ENCODE data around the gene ATAD3C.
"Not testable (repeated sequence)": the region's sequence is repeated elsewhere in the genome, so short reads cannot be mapped to it uniquely, and the experiment has no call there.

Gene ATAD3C

DNA sequence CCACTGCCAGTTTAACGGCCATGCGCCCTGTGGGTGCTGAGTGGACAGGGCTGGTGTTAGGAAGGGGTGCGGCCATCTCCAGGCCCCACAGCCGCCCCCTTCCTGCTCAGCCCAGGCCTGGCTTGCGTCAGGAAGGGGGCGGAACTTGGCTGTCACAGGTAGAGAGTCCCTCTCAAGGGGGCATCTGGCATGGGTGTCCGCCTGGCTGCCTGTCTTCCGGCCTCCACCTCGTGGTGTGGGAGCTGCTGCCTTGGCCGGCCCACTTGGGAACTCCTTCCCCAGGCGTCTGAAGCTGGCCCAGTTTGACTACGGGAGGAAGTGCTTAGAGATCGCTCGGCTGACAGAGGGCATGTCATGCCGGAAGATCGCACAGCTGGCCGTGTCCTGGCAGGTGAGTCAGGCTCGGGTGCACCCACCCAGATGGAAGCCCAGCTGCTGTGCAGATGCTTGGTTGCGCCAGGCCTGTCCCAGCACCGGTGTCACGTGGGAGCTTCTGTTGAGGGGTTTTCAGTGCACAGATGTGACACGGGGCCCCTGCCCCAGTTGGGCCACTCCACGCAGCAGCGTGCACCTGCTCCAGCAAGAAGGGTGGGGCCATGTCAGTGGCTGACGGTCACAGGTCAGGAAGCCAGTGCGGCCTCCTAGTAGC, 13.0 kb downstream of the ATAD3C start:
- in situ Hi-C loops (cut with MboI; ENCODE audit: low pct_unique_long_range_greater_than_20kb, low sequenced_read_pairs): no loop called here
- DNase-seq: no peak

DNA sequence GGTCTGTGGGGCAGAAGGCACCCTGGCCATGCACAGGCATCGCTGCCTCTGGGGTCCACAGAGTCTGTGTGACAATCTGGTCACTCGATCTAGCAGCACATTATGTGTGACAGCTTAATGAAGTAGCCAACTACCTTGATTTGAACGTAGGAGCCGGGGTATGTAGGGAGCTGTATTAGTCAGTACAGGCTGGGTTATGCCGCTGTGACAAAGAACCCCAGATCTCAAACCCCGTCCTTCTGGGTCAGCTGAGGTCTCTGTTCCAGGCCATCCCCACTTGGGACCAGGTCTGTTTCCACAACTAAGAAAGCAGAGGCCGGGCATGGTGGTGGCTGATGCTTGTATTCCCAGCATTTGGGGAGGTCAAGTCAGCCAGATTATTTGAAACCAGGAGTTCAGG, 13.8 kb downstream of the ATAD3C start:
- no peak for DNase-seq
- in situ Hi-C loops (cut with MboI; ENCODE audit: low pct_unique_long_range_greater_than_20kb, low sequenced_read_pairs): no loop called here

DNA sequence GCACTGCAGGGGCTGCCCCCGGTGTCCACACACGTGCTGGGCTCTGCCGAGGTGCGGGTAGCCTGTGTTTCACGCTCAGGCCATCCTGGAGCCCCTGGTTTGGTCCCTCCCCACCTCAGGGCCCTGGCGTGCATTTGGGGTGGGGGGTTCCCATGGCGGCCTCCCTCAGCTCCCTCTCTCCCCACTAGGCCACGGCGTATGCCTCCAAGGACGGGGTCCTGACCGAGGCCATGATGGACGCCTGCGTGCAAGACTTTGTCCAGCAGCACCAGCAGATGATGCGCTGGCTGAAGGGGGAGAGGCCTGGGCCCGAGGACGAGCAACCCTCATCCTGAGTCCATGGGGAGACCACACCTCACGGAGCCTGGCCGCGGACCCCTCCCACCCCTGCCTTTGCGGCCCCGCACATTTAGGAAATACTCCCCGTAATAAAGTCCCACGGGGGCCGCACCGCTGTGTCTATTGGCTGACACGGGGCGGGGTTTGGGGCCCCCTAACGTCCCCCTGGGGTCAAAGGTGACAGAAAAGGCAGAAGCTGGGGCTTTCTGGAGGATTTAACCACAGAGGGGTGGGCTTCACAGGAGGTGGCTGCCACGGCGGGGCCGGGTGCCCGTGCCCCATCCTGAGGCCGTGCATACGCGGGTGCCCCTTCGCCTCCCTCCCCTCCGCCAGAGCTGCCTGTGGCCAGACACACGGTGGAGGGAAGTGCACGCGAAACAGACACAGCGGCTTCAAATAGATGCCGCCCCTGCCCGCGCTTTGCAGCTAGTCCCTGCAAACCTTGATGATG, 18.9 kb downstream of the ATAD3C start:
- DNase-seq; in situ Hi-C loops (cut with MboI; ENCODE audit: low pct_unique_long_range_greater_than_20kb, low sequenced_read_pairs): not testable (repeated sequence)

DNA sequence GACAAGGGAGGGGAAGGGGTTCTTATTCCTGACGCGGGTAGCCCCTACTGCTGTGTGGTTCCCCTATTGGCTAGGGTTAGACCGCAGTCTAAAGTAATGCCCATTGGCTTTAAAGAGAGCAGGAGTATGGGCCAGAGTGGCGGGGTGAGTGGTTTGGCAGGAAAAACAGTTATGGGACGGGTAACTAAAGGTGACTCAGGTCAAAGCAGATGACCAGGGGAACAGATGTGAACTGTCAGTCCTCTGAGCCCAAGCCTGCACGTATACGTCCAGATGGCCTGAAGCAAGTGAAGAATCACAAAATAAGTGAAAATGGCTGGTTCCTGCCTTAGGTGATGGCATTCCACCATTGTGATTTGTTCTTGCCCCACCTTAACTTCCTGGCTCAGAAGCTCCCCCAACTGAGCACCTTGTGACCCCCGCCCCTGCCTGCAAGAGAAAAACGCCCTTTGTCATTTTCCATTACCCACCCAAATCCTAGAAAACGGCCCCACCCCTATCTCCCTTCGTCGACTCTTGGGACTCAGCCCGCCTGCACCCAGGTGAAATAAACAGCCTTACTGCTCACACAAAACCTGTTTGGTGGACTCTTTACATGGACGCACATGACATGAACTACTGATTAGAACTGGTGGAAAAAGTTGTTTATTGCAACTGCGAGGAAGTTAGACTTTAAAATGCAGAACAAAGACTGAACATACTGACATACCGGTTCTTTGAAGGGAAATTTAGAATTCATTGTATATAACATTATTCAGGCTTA, 21.3 kb downstream of the ATAD3C start:
- in situ Hi-C loops (cut with MboI; ENCODE audit: low pct_unique_long_range_greater_than_20kb, low sequenced_read_pairs): no loop called here
- DNase-seq: no peak

DNA sequence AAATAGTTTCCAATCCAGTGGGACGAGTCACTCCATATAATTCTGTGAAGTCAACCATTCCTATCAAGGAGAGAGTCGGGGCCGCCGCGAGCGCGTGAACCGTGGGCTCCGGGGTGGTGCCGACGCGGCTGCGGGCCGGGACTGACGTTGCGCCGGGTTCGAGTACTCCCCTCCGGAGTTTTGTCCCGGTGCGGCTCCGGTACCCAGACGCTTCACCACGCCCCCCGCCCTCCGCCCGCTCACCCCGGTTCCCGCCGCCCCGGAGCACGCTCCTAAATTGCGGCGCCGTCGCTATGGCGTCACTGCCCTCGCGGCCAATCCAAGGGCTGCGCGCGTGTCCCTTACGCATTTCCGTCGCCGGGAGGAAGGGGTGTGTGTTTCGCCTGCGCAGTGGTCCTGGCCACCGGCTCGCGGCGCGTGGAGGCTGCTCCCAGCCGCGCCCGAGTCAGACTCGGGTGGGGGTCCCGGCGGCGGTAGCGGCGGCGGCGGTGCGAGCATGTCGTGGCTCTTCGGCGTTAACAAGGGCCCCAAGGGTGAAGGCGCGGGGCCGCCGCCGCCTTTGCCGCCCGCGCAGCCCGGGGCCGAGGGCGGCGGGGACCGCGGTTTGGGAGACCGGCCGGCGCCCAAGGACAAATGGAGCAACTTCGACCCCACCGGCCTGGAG, 22.0 kb downstream of the ATAD3C start, which contains the start of gene ATAD3B:
TSS of gene ATAD3B (plus strand) at position 377 of the 664 bp plus-strand sequence. CDS start at position 497, 120 bp downstream.
- DNase-seq: peak; percentile 86
- in situ Hi-C loops (cut with MboI; ENCODE audit: low pct_unique_long_range_greater_than_20kb, low sequenced_read_pairs): no loop called here

GRCh38 chr1:1472053-1472876, 22.8 kb downstream of the ATAD3C start:
- peak; percentile 18 for DNase-seq
- in situ Hi-C loops (cut with MboI; ENCODE audit: low pct_unique_long_range_greater_than_20kb, low sequenced_read_pairs): not testable (repeated sequence)

- in situ Hi-C loops (cut with MboI; ENCODE audit: low pct_unique_long_range_greater_than_20kb, low sequenced_read_pairs); DNase-seq: not testable (repeated sequence)
Observed at GRCh38 chr1:1476011-1476410, 26.5 kb downstream of the ATAD3C start.

- in situ Hi-C loops (cut with MboI; ENCODE audit: low pct_unique_long_range_greater_than_20kb, low sequenced_read_pairs): no loop called here
Observed at GRCh38 chr1:1477206-1477605, 27.7 kb downstream of the ATAD3C start.

DNA sequence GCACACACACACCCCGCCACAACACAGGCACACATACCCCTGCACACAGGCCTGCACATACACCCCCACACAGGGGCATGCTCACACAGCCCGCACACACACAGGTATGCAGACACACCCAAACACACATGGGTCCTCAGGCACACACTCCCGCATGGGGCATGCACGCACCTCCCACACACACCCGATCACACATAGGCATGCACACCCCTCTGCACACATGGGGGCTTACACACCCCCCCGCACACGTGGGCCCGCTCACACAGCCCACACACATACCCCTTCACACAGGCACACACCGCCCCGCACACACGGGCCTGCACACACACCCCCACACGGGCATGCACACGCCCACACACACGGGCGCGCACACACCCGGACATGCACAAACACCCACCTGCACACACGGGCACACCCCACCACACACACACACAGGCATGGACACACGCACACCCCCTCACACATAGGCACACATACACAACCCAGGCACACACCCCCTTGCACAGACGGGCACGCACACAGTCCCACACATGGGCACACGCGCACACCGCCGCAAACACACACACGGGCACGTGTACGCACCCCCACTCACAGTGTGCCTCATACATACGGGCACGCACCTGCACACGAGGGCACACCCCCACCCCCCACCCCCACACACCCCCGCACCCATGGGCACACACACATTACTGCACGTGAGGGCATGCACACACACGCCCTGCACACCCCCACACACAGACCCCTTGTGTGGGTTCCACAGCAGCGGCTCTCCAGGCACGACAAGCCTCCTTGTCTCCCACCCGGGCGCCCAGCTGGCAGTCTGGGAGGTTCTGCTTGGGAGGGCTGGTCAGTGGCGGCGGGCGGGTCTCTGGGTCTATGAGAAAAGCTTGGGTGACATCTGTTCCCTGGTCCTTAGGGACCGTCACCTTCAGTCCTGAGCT, 30.3 kb downstream of the ATAD3C start:
- in situ Hi-C loops (cut with MboI; ENCODE audit: low pct_unique_long_range_greater_than_20kb, low sequenced_read_pairs): no loop called here

More at GRCh38 chr1:1477206-1477605, 27.7 kb downstream of the ATAD3C start:
- DNase-seq: no peak

DNA sequence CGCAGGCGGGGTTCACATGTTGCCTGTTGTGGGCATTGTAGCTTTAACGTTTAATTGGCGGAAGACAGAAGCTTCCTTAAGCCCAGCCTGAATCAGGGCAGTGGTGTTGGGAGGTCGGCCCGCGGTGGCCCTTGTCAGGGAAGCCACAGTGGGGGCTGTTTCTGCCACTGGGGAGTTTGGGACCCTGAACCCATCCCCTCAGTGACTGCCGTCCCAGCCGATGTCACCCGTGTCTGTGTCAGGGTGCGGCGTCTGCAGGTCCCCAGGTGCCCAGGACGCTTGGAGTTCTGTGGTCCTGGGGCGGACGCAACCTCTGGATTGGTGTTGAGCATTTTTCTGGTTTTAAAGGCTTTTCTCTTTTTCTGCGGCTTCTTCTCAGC, 31.0 kb downstream of the ATAD3C start:
- in situ Hi-C loops (cut with MboI; ENCODE audit: low pct_unique_long_range_greater_than_20kb, low sequenced_read_pairs): not testable (repeated sequence)

More for the DNA sequence above, 30.3 kb downstream of the ATAD3C start:
- no peak for DNase-seq

DNA sequence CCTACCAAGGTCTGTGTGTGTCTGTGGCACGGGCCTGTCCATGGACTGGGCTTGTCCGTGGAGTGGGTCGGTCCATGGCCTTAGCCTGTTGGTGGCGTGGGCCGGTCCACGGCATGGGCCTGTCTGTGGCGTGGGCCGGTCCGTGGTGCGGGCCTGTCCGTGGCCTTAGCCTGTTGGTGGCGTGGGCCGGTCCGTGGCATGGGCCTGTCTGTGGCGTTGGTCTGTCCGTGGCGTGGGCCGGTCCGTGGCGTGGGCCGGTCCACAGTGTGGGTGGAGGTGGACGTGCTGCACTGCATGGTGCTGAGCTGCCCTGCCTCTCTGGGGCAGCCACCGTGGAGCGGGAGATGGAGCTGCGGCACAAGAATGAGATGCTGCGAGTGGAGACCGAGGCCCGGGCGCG, 32.3 kb downstream of the ATAD3C start:
- DNase-seq; in situ Hi-C loops (cut with MboI; ENCODE audit: low pct_unique_long_range_greater_than_20kb, low sequenced_read_pairs): not testable (repeated sequence)

More for the DNA sequence above, 31.0 kb downstream of the ATAD3C start:
- DNase-seq: not testable (repeated sequence)

GRCh38 chr1:1482856-1483255, 33.4 kb downstream of the ATAD3C start:
- in situ Hi-C loops (cut with MboI; ENCODE audit: low pct_unique_long_range_greater_than_20kb, low sequenced_read_pairs): no loop called here

GRCh38 chr1:1483714-1484113, 34.2 kb downstream of the ATAD3C start:
- in situ Hi-C loops (cut with MboI; ENCODE audit: low pct_unique_long_range_greater_than_20kb, low sequenced_read_pairs): no loop called here
- no peak for DNase-seq

More at GRCh38 chr1:1482856-1483255, 33.4 kb downstream of the ATAD3C start:
- DNase-seq: no peak

DNA sequence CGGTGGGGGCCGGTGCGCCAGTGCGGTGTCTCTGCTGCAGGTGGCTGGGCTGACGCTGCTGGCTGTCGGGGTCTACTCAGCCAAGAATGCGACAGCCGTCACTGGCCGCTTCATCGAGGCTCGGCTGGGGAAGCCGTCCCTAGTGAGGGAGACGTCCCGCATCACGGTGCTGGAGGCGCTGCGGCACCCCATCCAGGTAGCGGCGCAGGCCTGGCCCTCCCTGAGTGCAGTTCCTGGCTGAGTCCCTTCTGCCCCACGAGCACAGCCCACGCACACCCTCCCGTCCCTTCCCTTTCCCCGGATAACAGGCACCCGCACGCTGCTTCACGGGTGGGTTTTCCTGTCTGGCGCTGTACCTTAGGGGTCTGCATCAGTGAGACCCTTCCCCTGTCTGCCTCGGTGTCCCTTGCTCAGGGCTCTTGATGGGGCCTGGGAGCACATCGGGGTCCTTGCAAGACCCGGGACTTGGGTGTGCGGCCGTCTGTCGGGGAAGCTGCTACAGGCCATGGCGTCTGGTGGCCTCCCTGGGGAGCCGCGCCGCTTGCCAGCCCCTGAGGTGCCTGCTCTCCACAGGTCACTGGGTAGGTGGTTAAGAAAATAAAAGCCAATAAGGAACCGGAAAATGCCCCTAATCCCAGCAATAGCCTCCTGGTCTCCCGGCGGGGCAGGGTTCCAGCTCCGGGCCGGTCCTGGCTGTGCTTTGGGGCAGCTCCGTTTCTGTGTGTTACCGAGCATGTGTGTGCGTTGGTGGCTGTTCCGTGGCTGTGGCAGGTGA, 35.7 kb downstream of the ATAD3C start:
- in situ Hi-C loops (cut with MboI; ENCODE audit: low pct_unique_long_range_greater_than_20kb, low sequenced_read_pairs); DNase-seq: not testable (repeated sequence)

DNA sequence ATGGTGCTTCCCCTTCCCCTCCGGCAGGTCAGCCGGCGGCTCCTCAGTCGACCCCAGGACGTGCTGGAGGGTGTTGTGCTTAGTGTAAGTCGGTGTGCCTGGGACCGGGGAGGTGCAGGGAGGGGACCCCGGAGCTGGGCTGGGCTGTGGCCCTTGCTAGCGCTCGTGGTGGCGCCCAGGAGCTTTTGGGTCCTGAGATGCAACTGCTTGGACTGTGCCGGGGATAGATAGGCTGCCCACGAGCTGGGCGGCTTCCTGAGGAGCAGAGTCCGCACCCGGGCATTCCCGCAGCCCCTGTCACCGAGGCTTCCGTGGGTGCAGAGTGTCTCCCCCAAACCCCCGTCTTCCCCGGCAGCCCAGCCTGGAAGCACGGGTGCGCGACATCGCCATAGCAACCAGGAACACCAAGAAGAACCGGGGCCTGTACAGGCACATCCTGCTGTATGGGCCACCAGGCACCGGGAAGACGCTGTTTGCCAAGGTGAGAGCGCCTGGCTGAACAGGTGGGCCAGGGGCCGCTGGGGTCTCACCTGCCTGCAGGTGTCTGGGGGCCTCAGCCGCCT, 36.3 kb downstream of the ATAD3C start:
- in situ Hi-C loops (cut with MboI; ENCODE audit: low pct_unique_long_range_greater_than_20kb, low sequenced_read_pairs); DNase-seq: not testable (repeated sequence)

GRCh38 chr1:1487701-1488100, 38.2 kb downstream of the ATAD3C start:
- in situ Hi-C loops (cut with MboI; ENCODE audit: low pct_unique_long_range_greater_than_20kb, low sequenced_read_pairs): no loop called here
- no peak for DNase-seq
